Keratinocyte (primary cell): ENCODE measurements around the gene ACKR3. TPM values are rescaled to one million over a fixed set of nuclear protein-coding genes. Genes with fewer than 3 reads are reported as not detected.

Experiments used
- DNase-seq: peaks from one replicate; pipeline ENCODE4 v3.0.0-alpha.2; 2011; ENCODE audit warnings: low read depth, missing footprints, low spot score
- FAIRE-seq: peaks from 2 replicates; lab custom pipeline; 2011; peaks lifted over from hg19 to GRCh38; lab: Jason Lieb, UNC
- H2AFZ ChIP-seq: 2 replicates; pipeline ENCODE4 v1.6.0; 2012; ENCODE audit warnings: low read length, control low read depth, inconsistent platforms; ENCODE audit not compliant: control insufficient read depth
- H3K27ac ChIP-seq: 2 replicates; pipeline ENCODE4 v1.5.1; 2011; ENCODE audit warnings: low read length; ENCODE audit not compliant: control insufficient read depth, insufficient read depth
- H3K27me3 ChIP-seq: 3 replicates; pipeline ENCODE4 v1.6.0; 2011; ENCODE audit warnings: low read length; ENCODE audit not compliant: control insufficient read depth, insufficient read depth; ENCODE audit errors: extremely low read depth
- H3K36me3 ChIP-seq, 2 experiments: 2 replicates in 1 of 2; 3 replicates in 1 of 2; pipeline ENCODE4 v1.5.1; 2011; ENCODE audit warnings: low read length in 2 of 2, mild to moderate bottlenecking in 1 of 2; ENCODE audit not compliant: control insufficient read depth in 2 of 2, insufficient read depth in 2 of 2; ENCODE audit errors: extremely low read depth in 1 of 2
- H3K4me1 ChIP-seq: 3 replicates; pipeline ENCODE4 v1.5.1; 2011; ENCODE audit warnings: low read length; ENCODE audit not compliant: control insufficient read depth, insufficient read depth; ENCODE audit errors: extremely low read depth
- H3K4me2 ChIP-seq: 3 replicates; pipeline ENCODE4 v1.6.0; 2011; ENCODE audit warnings: low read depth, low read length; ENCODE audit not compliant: control insufficient read depth, insufficient read depth; ENCODE audit errors: extremely low read depth
- H3K4me3 ChIP-seq, 3 experiments: fragments of 200-600 bp in 1 of 3; sonication (generic) in 1 of 3; 2 replicates in 2 of 3; 3 replicates in 1 of 3; pipeline ENCODE4 v1.5.1; 2011 to 2016; ENCODE audit warnings: low read length in 3 of 3, mild to moderate bottlenecking in 3 of 3, control low read depth in 2 of 3, inconsistent platforms in 1 of 3, low read depth in 1 of 3, mixed read lengths in 1 of 3, mixed run types in 1 of 3, moderate library complexity in 1 of 3; ENCODE audit not compliant: control insufficient read depth in 2 of 3, insufficient read depth in 2 of 3; ENCODE audit errors: extremely low read depth in 1 of 3
- H3K79me2 ChIP-seq: 2 replicates; pipeline ENCODE4 v1.6.0; 2012; ENCODE audit warnings: low read length; ENCODE audit not compliant: control insufficient read depth, insufficient read depth
- H3K9ac ChIP-seq: 3 replicates; pipeline ENCODE4 v1.6.0; 2011; ENCODE audit warnings: low read length; ENCODE audit not compliant: control insufficient read depth, insufficient read depth; ENCODE audit errors: extremely low read depth
- H3K9me1 ChIP-seq: 3 replicates; pipeline ENCODE4 v1.6.0; 2011; ENCODE audit warnings: low read length; ENCODE audit not compliant: control insufficient read depth, insufficient read depth; ENCODE audit errors: extremely low read depth
- H3K9me3 ChIP-seq: 2 replicates; pipeline ENCODE4 v1.5.1; 2012; ENCODE audit warnings: low read depth, low read length; ENCODE audit not compliant: control insufficient read depth
- H4K20me1 ChIP-seq: 3 replicates; pipeline ENCODE4 v1.6.0; 2011; ENCODE audit warnings: low read length; ENCODE audit not compliant: control insufficient read depth, insufficient read depth; ENCODE audit errors: extremely low read depth
- EZH2 ChIP-seq: IDR thresholded peaks from one replicate; pipeline ENCODE4 v1.6.1; 2012; ENCODE audit warnings: inconsistent platforms, mild to moderate bottlenecking, low read length, moderate library complexity
- dilution Hi-C: fragments of 300-500 bp; cut with MboI; formaldehyde crosslinking; loops from one replicate; pipeline ENCODE4 v1.7.0; 2020; ENCODE audit warnings: low sequenced_read_pairs; ENCODE audit not compliant: extremely low pct_ligation_motif_present
- polyA plus RNA-seq, 5 experiments: library from polyadenylated mRNA; depleted of rRNA in 3 of 5; stranded (reverse) in 3 of 5; stranded (forward) in 1 of 5; unstranded in 1 of 5; fragments of >200 nt; gene quantifications; 1 replicate in 1 of 5; 2 replicates in 3 of 5; 3 replicates in 1 of 5; pipeline versions ENCODE4 v1.2.1 to v1.2.3, GENCODE V29; 2011 to 2012; ENCODE audit warnings: missing spikeins in 2 of 5, low read depth in 1 of 5, low replicate concordance in 1 of 5
- TF ChIP-seq, protein P1 (sequence below), 3 experiments: IDR thresholded peaks in 1 of 3; conservative IDR thresholded peaks in 1 of 3; optimal IDR thresholded peaks in 1 of 3; 2 replicates in 2 of 3; 3 replicates in 1 of 3; pipeline versions ENCODE3 to v1.5.1; 2011; ENCODE audit warnings: low read length in 3 of 3, mild to moderate bottlenecking in 3 of 3, moderate library complexity in 2 of 3, control low read depth in 1 of 3, inconsistent platforms in 1 of 3; ENCODE audit not compliant: insufficient read depth in 2 of 3; ENCODE audit errors: extremely low read depth in 1 of 3

The ACKR3 gene
- polyA plus RNA-seq, 1 donor (not counting 4 experiments of a cell fraction or from before 2014, with no cell fraction given), result 29.4 TPM

DNA sequence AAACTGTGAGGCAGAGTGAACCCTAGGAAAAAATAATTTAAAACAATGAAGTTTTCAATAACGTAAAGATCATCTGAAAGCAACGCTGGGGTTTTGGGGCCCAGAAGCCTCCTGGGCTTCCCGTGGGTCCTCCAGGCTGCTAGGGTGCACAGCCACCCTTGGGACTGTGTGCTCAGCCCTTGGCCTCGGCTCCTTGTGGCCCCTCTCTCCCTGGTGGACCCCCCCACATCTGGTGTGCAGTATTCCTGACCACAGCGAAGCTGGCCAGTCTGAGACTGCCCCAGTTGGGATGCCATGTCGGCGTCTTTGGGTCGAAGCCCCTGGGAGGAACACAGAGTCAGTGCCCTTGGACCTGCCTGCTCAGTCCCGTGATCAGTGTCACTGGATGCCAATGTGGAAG lies 53.0 kb downstream of the ACKR3 start:
- Histone ChIP-seq H3K4me3 (no peak overlapping the region), H3K79me2 (no peaks in the 10 kb centered on the region), H4K20me1 (no peaks in the 10 kb centered on the region), H3K27ac (no peak overlapping the region), H3K4me2 (no peak overlapping the region), H3K36me3 (no peaks in the 10 kb centered on the region), H3K9me1 (no peaks in the 10 kb centered on the region), H2AFZ (no peak overlapping the region), H3K4me1 (no peaks in the 10 kb centered on the region), H3K9ac (no peak overlapping the region), H3K9me3 (no peaks in the 10 kb centered on the region), H3K27me3 (peaks cover 26% of the 10 kb centered on the region)
- no peak for DNase-seq
- dilution Hi-C loops, result no loop called here
- no peak for TF ChIP-seq EZH2
- TF ChIP-seq, protein P1, sequence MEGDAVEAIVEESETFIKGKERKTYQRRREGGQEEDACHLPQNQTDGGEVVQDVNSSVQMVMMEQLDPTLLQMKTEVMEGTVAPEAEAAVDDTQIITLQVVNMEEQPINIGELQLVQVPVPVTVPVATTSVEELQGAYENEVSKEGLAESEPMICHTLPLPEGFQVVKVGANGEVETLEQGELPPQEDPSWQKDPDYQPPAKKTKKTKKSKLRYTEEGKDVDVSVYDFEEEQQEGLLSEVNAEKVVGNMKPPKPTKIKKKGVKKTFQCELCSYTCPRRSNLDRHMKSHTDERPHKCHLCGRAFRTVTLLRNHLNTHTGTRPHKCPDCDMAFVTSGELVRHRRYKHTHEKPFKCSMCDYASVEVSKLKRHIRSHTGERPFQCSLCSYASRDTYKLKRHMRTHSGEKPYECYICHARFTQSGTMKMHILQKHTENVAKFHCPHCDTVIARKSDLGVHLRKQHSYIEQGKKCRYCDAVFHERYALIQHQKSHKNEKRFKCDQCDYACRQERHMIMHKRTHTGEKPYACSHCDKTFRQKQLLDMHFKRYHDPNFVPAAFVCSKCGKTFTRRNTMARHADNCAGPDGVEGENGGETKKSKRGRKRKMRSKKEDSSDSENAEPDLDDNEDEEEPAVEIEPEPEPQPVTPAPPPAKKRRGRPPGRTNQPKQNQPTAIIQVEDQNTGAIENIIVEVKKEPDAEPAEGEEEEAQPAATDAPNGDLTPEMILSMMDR (optimal IDR thresholded peaks at IDR 0.05 in 1 of 3, IDR thresholded peaks at IDR 0.05 in 1 of 3, conservative IDR thresholded peaks at IDR 0.05 in 1 of 3; ENCODE audit: extremely low read depth in 1 of 3, insufficient read depth in 2 of 3, low read length in 3 of 3), result no peak
- FAIRE-seq, result no peak

- H3K4me3 ChIP-seq, result no peak overlapping the region
- dilution Hi-C loops, result no loop called here
- peaks cover 22% of the 10 kb centered on the region for H3K27me3 ChIP-seq
- H3K9me3 ChIP-seq, result no peaks in the 10 kb centered on the region
- H4K20me1 ChIP-seq, result no peaks in the 10 kb centered on the region
- H3K79me2 ChIP-seq, result no peaks in the 10 kb centered on the region
- H3K9ac ChIP-seq, result no peak overlapping the region
- FAIRE-seq, result no peak
- no peak overlapping the region for H2AFZ ChIP-seq
- no peaks in the 10 kb centered on the region for H3K9me1 ChIP-seq
- no peak overlapping the region for H3K27ac ChIP-seq
- no peaks in the 10 kb centered on the region for H3K4me1 ChIP-seq
- H3K4me2 ChIP-seq, result no peak overlapping the region
- DNase-seq, result no peak
- H3K36me3 ChIP-seq, result no peaks in the 10 kb centered on the region
- TF ChIP-seq, protein P1 (optimal IDR thresholded peaks at IDR 0.05 in 1 of 3, IDR thresholded peaks at IDR 0.05 in 1 of 3, conservative IDR thresholded peaks at IDR 0.05 in 1 of 3; ENCODE audit: extremely low read depth in 1 of 3, insufficient read depth in 2 of 3, low read length in 3 of 3), result no peak
- no peak for TF ChIP-seq EZH2
Observed at GRCh38 chr2:236623816-236624215, 54.2 kb downstream of the ACKR3 start.
